ENCODE data around the gene PGD.
"Not testable (repeated sequence)": the region's sequence is repeated elsewhere in the genome, so short reads cannot be mapped to it uniquely, and the experiment has no call there.

The PGD gene

DNA sequence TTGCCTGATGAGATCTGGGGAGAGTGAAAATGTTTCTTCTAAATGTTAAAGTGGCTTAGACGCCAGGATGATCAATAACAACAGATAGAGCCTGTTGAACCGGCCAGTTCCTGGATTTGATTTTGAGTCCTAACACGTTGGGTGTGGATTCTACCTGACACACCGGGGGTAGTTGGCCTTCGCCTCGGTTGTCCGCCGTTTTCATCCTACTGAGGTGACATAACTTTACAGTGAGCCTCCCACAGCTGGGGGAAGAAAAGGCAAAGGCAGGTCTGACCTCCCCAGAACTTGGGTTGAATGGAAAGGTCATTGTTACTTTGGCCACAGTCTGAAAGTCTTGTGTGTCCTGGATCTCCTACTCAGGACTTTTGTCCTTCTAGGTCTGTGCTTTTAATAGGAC, 1.1 kb downstream of the PGD start:
- DNase-seq: no peak

- no peak for DNase-seq
These were observed 2.4 kb downstream of the PGD start for GRCh38 chr1:10401281-10401680.

DNA sequence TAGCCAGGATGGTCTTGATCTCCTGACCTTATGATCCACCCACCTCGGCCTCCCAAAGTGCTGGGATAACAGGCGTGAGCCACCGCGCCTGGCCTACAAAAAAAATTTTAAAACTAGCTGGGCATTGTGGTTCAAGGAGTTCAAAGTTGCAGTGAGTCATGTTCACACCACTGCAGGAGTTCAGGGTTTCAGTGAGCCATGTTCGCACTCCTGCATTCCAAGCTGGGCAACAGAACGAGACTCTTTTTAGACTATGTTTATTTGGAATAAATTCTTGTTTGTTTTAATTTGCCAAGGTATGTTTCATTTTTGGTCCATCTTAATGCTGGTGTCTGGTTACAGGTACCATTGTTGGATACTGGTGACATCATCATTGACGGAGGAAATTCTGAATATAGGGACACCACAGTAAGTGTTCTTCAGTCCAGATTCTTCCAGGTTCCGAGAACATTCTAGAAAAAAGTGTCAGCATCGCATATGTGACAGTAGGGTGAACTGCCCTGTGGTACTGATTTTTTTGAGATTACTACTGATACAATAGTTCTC, 3.9 kb downstream of the PGD start:
- DNase-seq: no peak

DNA sequence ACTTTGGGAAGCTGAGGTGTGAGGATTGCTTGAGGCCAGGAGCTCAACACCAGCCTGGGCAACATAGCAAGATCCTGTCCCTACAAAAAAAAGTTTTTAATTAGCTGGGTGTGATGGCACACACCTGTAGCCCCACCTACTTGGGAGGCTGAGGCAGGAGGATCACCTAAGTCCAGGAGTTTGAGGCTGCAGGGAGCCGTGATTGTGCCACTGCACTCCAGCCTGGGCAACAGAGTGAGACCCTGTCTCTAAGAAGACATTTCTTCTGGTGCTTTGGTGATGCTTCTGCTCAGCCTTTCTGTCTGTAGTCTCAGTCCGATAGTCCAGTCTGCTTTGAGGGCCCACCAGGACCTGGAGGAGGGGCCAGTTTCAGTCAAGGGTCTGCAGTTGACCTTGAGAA, 8.3 kb downstream of the PGD start:
- DNase-seq: no peak

DNA sequence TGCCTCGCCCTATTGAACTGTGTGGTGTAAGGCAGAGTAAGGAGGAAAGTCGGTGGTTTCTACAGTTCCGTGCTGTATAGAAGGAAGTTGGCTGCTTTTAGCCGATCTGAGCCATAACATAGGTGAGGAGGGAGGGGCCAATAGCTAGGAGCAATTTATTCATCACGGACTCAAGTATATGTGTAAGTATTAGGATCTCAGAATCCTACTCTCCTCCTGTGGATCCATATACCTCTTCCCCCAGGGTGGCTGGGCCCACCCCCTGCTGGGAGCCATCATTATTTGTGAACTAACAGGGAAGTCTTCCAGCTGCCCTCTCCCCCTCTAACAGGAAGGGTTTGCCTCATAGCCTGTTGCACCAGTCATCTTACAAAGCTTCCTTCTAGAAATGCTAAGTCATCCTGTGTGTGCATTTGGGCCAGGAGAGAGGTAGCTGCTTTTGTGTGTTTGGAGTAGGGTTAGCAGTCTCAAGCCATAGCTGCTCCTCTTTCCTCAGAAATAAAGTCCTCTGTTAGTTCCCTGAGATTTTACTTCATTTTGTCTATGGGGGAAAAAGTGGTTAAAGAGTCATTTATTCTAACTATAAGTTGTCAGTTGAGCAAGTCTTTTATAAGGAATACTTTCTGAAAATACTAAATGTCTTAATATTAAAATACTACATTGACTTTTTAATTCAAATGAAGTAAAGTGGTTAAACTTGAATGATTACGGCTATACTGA, 16.5 kb downstream of the PGD start:
- peak; percentile 28 for DNase-seq

GRCh38 chr1:10415967-10416366, 17.1 kb downstream of the PGD start:
- not testable (repeated sequence) for DNase-seq

DNA sequence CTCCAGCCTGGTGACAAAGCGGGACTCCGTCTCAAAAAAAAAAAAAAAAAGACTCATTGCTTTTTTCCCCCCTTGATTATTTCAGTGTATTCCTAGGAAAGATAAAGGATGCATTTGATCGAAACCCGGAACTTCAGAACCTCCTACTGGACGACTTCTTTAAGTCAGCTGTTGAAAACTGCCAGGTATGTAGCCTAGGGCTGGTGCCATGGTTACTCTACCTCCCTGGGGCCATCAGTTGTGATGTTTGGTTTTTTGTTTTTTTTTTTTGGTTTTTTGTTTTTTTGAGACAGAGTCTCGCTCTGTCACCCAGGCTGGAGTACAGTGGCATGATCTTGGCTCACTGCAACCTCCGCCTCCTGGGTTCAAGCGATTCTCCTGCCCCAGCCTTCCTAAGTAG, 19.9 kb downstream of the PGD start:
- DNase-seq: not testable (repeated sequence)

GRCh38 chr1:10419351-10419750, 20.5 kb downstream of the PGD start:
- DNase-seq: no peak

DNA sequence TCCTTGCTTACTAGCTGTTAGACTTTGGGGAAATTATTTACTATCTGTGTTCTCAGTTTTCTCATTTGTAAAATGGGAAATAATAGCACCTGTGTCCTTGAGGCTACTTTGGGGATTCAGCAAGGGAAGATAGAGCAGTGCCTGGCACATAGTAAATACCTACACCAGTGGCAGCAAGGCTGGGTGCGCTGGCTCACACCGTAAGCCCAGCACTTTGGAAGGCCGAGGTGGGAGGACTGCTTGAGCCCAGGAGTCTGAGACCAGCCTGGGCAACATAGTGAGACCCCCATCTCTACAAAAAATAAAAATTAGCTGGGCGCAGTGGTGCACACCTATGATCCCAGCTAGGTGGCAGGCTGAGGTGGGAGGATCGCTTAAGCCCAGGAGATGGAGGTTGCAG, 22.8 kb downstream of the PGD start:
- no peak for DNase-seq

GRCh38 chr1:10424034-10424433, 25.2 kb downstream of the PGD start:
- DNase-seq: no peak

DNA sequence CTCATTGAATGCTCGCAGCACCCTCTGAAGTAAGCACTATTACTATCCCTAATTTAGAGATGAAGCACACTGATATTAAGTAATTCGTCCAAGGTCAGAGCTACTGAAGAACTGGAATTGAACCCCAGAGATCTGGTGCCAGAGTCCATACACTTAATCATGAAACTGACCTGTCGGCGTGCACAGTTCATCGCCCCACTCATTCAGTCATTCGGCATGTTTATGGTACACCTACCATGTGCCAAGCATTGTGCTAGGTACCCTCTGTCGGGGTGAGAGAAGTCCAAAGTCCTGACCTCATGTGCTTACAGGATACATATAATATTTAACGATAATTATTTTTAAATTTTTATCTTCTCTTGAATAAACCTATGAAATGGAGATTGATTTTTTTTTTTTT, 25.8 kb downstream of the PGD start:
- no peak for DNase-seq

- DNase-seq: not testable (repeated sequence)
These were observed 27.1 kb downstream of the PGD start for GRCh38 chr1:10425826-10426534.

DNA sequence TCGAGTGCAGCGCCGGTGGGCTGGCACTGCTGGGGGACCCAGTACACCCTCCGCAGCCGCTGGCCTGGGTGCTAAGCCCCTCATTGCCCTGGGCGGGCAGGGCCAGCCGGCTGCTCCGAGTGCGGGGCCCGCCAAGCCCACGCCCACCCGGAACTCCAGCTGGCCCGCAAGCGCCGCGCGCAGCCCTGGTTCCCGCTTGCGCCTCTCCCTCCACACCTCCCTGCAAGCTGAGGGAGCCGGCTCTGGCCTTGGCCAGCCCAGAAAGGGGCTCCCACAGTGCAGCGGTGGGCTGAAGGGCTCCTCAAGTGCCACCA, 27.6 kb downstream of the PGD start:
- DNase-seq: not testable (repeated sequence)

DNA sequence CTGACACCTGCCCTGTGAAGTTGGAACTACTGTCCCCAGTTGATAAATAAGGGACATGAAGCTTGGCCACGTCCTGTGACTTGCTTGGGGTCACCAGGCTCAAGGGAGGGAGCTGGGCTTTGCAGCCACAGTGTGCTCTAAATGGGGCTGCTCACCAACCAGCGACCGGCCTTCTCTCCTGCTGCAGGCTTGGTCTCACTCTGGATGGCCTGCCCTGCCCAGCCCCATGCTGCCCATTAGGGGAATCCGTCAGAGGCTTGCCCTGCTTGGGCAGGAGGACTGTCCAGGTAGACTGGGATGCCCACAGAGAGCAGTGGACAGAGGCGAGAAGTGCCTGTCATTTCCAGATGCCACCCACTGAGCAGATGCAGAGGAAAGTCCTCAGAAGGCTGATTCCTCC, 30.1 kb downstream of the PGD start:
- DNase-seq: no peak

- peak; percentile 7 for DNase-seq
These were observed 31.0 kb downstream of the PGD start for GRCh38 chr1:10429868-10430215.

- DNase-seq: peak; percentile 80
These were observed 31.6 kb downstream of the PGD start, which contains the start of gene CENPS for GRCh38 chr1:10430216-10431069. Gene CENPS (plus strand): TSS chr1:10430433. CDS start chr1:10430518, 85 bp downstream.

GRCh38 chr1:10431070-10431730, 32.3 kb downstream of the PGD start:
- no peak for DNase-seq

GRCh38 chr1:10432910-10433700, 34.2 kb downstream of the PGD start:
- DNase-seq: no peak

- no peak for DNase-seq
These were observed 34.9 kb downstream of the PGD start for GRCh38 chr1:10433790-10434189.

DNA sequence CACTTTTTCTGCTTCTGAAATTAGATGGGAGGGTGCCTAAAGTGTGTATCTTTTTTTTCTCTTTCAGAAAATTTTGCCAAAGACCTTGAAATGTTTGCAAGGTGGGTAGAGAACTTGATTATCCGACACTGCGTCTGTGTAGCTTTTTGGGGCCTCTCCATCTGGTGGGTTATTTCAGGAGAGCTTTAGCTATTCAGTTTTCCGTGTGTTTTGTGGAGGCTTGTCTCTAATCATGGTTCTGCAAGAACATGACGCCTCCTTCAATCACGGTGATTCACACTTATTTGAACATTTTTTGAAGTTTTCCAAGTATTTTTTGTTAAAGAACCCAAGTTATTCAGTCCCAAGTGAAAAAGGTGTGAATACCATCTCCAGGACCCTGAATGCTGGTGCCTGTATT, 35.7 kb downstream of the PGD start:
- DNase-seq: no peak

GRCh38 chr1:10437052-10437451, 38.2 kb downstream of the PGD start:
- no peak for DNase-seq

GRCh38 chr1:10438677-10439163, 39.9 kb downstream of the PGD start:
- DNase-seq: no peak
